ENCODE results near the gene GAST.
"Not testable (repeated sequence)": the region's sequence is repeated elsewhere in the genome, so short reads cannot be mapped to it uniquely, and the experiment has no call there.

GAST gene
- total RNA-seq, result 0 reads per million in 2 donors

- DNase-seq, result no peak
These were observed at the start of gene GAST for GRCh38 chr17:41711669-41712400. TSS of gene GAST (plus strand) at chr17:41712331. CDS start at chr17:41715437, 3,106 bp downstream.

- no peak for DNase-seq
These were observed 48.5 kb upstream of the GAST start for GRCh38 chr17:41663451-41664171.

- no peak for DNase-seq
These were observed 48.0 kb upstream of the GAST start for GRCh38 chr17:41664172-41664457.

- no peak for DNase-seq
These were observed 47.3 kb upstream of the GAST start for GRCh38 chr17:41664587-41665565.

- peak; percentile 82 to 88 (median 84) for DNase-seq
These were observed 46.4 kb upstream of the GAST start for GRCh38 chr17:41665566-41666236.

GRCh38 chr17:41666237-41666641 lies 45.9 kb upstream of the GAST start:
- DNase-seq, result peak; percentile 53 to 79 (median 63)

GRCh38 chr17:41666708-41667279 lies 45.3 kb upstream of the GAST start:
- DNase-seq, result peak; percentile 69 to 86 (median 80)

- no peak for DNase-seq
These were observed 44.7 kb upstream of the GAST start for GRCh38 chr17:41667280-41668041.

- no peak for DNase-seq
These were observed 40.0 kb upstream of the GAST start for GRCh38 chr17:41672153-41672552.

GRCh38 chr17:41675157-41676057 lies 36.7 kb upstream of the GAST start:
- not testable (repeated sequence) for DNase-seq

- DNase-seq, result no peak
These were observed 36.1 kb upstream of the GAST start for GRCh38 chr17:41676058-41676419.

GRCh38 chr17:41678411-41678906 lies 33.7 kb upstream of the GAST start:
- DNase-seq, result no peak

GRCh38 chr17:41678907-41679739 lies 33.0 kb upstream of the GAST start:
- peak in 3 of 5 experiments; percentile 38 to 97 (median 64) for DNase-seq

- DNase-seq, result no peak
These were observed 32.2 kb upstream of the GAST start for GRCh38 chr17:41679740-41680425.

GRCh38 chr17:41680426-41681040 lies 31.6 kb upstream of the GAST start:
- no peak for DNase-seq

- DNase-seq, result no peak
These were observed 30.4 kb upstream of the GAST start for GRCh38 chr17:41681776-41682175.

GRCh38 chr17:41682631-41683030 lies 29.5 kb upstream of the GAST start:
- no peak for DNase-seq

GRCh38 chr17:41683441-41684007 lies 28.6 kb upstream of the GAST start:
- DNase-seq, result no peak
